Endothelial cell of umbilical vein (primary cell): Measurements from ENCODE around the gene SPRR1B. TPM values are rescaled to one million over a fixed set of nuclear protein-coding genes. Genes with fewer than 3 reads are reported as not detected.

Source experiments
- BruUV-seq: library from RNA; stranded (reverse); fragments of 400-500 nt; replicated peaks from 2 replicates; lab custom pipeline; 2021; lab: Mats Ljungman, UMichigan
- CTCF ChIA-PET: fragments of 300-600, 350-600 bp; sonication (Branson Sonifier 250); formaldehyde crosslinking; loops from one replicate; lab custom pipeline; 2021; ENCODE audit warnings: antibody characterized with exemption, inconsistent platforms; lab: Charles Lee
- POLR2A ChIA-PET: fragments of 300-600, 350-600 bp; sonication (Branson Sonifier 250); formaldehyde crosslinking; loops from one replicate; lab custom pipeline; 2021; ENCODE audit warnings: antibody characterized with exemption, inconsistent platforms; lab: Charles Lee
- DNase-seq: peaks from one replicate; pipeline ENCODE4 v3.0.0-alpha.2; 2011; ENCODE audit warnings: low read depth, low spot score
- FAIRE-seq: peaks from 2 replicates; lab custom pipeline; 2011; peaks lifted over from hg19 to GRCh38; lab: Jason Lieb, UNC
- H2AFZ ChIP-seq: 2 replicates; pipeline ENCODE4 v1.6.0; 2012; ENCODE audit warnings: low read depth, low read length, control low read depth, inconsistent platforms
- H3K27ac ChIP-seq: 2 replicates; pipeline ENCODE4 v1.5.1; 2011; ENCODE audit warnings: low read depth, mild to moderate bottlenecking, control low read depth, low read length, moderate library complexity; ENCODE audit not compliant: insufficient read depth
- H3K27me3 ChIP-seq, 2 experiments: 2 replicates each; pipeline versions ENCODE4 v1.6.0 to v1.6.1; 2011; ENCODE audit warnings: low read length in 2 of 2, mixed read lengths in 1 of 2; ENCODE audit not compliant: control insufficient read depth in 2 of 2, insufficient read depth in 2 of 2
- H3K36me3 ChIP-seq, 2 experiments: 2 replicates in 1 of 2; 3 replicates in 1 of 2; pipeline ENCODE4 v1.5.1; 2011; ENCODE audit warnings: low read length in 2 of 2, mild to moderate bottlenecking in 1 of 2, moderate library complexity in 1 of 2; ENCODE audit not compliant: control insufficient read depth in 2 of 2, insufficient read depth in 2 of 2; ENCODE audit errors: extremely low read depth in 1 of 2
- H3K4me1 ChIP-seq: 3 replicates; pipeline ENCODE4 v1.5.1; 2011; ENCODE audit warnings: mild to moderate bottlenecking, low read length; ENCODE audit not compliant: control insufficient read depth, insufficient read depth; ENCODE audit errors: extremely low read depth
- H3K4me2 ChIP-seq: 2 replicates; pipeline ENCODE4 v1.6.1; 2011; ENCODE audit warnings: low read length, control low read depth, mixed read lengths; ENCODE audit not compliant: insufficient read depth
- H3K4me3 ChIP-seq, 3 experiments: fragments of 200-600 bp in 1 of 3; sonication (generic), shearing (Covaris generic) in 1 of 3; replicated peaks in 1 of 3; 2 replicates each; pipeline ENCODE4 v1.5.1; 2011 to 2016; ENCODE audit warnings: control low read depth in 3 of 3, low read length in 3 of 3, mild to moderate bottlenecking in 2 of 3, inconsistent platforms in 1 of 3, low read depth in 1 of 3, moderate library complexity in 1 of 3; ENCODE audit not compliant: insufficient read depth in 1 of 3
- H3K79me2 ChIP-seq: 2 replicates; pipeline ENCODE4 v1.6.0; 2012; ENCODE audit warnings: low read length, inconsistent platforms; ENCODE audit not compliant: control insufficient read depth, insufficient read depth
- H3K9ac ChIP-seq: replicated peaks from 2 replicates; pipeline ENCODE3; 2011; ENCODE audit warnings: low read length, control low read depth; ENCODE audit not compliant: insufficient read depth; ENCODE audit errors: extremely low read depth
- H3K9me1 ChIP-seq: replicated peaks from 3 replicates; pipeline ENCODE4 v1.6.0; 2011; ENCODE audit warnings: mild to moderate bottlenecking, low read length; ENCODE audit not compliant: control insufficient read depth, insufficient read depth; ENCODE audit errors: extremely low read depth
- H3K9me3 ChIP-seq: replicated peaks from 2 replicates; pipeline ENCODE4 v1.5.1; 2012; ENCODE audit warnings: low read length, inconsistent platforms; ENCODE audit not compliant: control insufficient read depth, insufficient read depth
- H4K20me1 ChIP-seq: replicated peaks from 2 replicates; pipeline ENCODE3; 2011; ENCODE audit warnings: mild to moderate bottlenecking, low read length; ENCODE audit not compliant: control insufficient read depth, insufficient read depth; ENCODE audit errors: extremely low read depth
- EZH2 ChIP-seq: IDR thresholded peaks from 2 replicates; pipeline ENCODE4 v1.6.1; 2012; ENCODE audit warnings: borderline replicate concordance, low read depth, mild to moderate bottlenecking, moderate library complexity, low read length, inconsistent platforms; ENCODE audit not compliant: severe bottlenecking
- FOS ChIP-seq: IDR thresholded peaks from 2 replicates; pipeline ENCODE4 v1.6.1; 2011; ENCODE audit warnings: mild to moderate bottlenecking, low read length, moderate library complexity, borderline replicate concordance; ENCODE audit not compliant: insufficient read depth
- GATA2 ChIP-seq: IDR thresholded peaks from 2 replicates; pipeline ENCODE4 v1.7.0; 2011; ENCODE audit warnings: low read depth, mild to moderate bottlenecking, moderate library complexity, mixed read lengths, low read length; ENCODE audit not compliant: insufficient read length, insufficient read depth
- JUN ChIP-seq: IDR thresholded peaks from 2 replicates; pipeline ENCODE4 v1.6.1; 2011; ENCODE audit warnings: borderline replicate concordance, low read depth; ENCODE audit not compliant: insufficient read length, insufficient read depth
- MAX ChIP-seq: IDR thresholded peaks from 2 replicates; pipeline ENCODE4 v1.6.1; 2011; ENCODE audit not compliant: insufficient read depth, insufficient read length
- MYC ChIP-seq: IDR thresholded peaks from one replicate; pipeline ENCODE4 v1.6.1; 2011; ENCODE audit warnings: mild to moderate bottlenecking, low read depth, low read length
- POLR2A ChIP-seq: IDR thresholded peaks from 2 replicates; pipeline ENCODE4 v1.6.1; 2012; ENCODE audit warnings: low read depth, mild to moderate bottlenecking, control low read depth, low read length
- POLR2AphosphoS5 ChIP-seq: IDR thresholded peaks from 2 replicates; pipeline ENCODE4 v1.6.1; 2012; ENCODE audit warnings: low read depth, mild to moderate bottlenecking, control low read depth, low read length, moderate library complexity; ENCODE audit not compliant: insufficient read depth
- dilution Hi-C: fragments of 300-500 bp; cut with MboI; formaldehyde crosslinking; loops from one replicate; pipeline ENCODE4 v1.15.0; 2019; ENCODE audit warnings: low sequenced_read_pairs; ENCODE audit not compliant: extremely low pct_ligation_motif_present
- intact Hi-C: fragments of 100-400 bp; cut with micrococcal nuclease; formaldehyde crosslinking; loops from one replicate; pipeline ENCODE4 v1.10.0; 2022
- polyA plus RNA-seq, 4 experiments: library from polyadenylated mRNA; depleted of rRNA in 3 of 4; stranded (reverse) in 3 of 4; unstranded in 1 of 4; fragments of >200 nt; gene quantifications; 2 replicates each; pipeline versions ENCODE4 v1.2.1 to v1.2.3, GENCODE V29; 2011 to 2012; ENCODE audit warnings: missing spikeins in 1 of 4
- total RNA-seq: library from RNA; stranded (reverse); gene quantifications from 2 replicates; pipeline ENCODE4 v1.2.3, GENCODE V29; 2021
- TF ChIP-seq, protein P1 (sequence below), 2 donors: IDR thresholded peaks; 1 replicate in 1 of 2; 2 replicates in 1 of 2; pipeline ENCODE4 v1.5.1; 2011; ENCODE audit warnings: low read length in 2 of 2, mild to moderate bottlenecking in 2 of 2, moderate library complexity in 2 of 2, control low read depth in 1 of 2, inconsistent platforms in 1 of 2, low read depth in 1 of 2; ENCODE audit not compliant: insufficient read depth in 1 of 2; ENCODE audit errors: extremely low read depth in 1 of 2

SPRR1B gene
- total and polyA plus RNA-seq, 2 donors (not counting 3 experiments of a cell fraction or from before 2014, with no cell fraction given) = not detected

- H3K9me3 ChIP-seq = no peaks in the 10 kb centered on the region
- no TSS peak for BruUV-seq
- no peak overlapping the region for H2AFZ ChIP-seq
- DNase-seq (no peak), FAIRE-seq (no peak)
- no peaks in the 10 kb centered on the region for H3K36me3 ChIP-seq
- dilution Hi-C loops (no loop called here), intact Hi-C loops (no loop called here)
- no peak overlapping the region for H3K27ac ChIP-seq
- no peaks in the 10 kb centered on the region for H3K9me1 ChIP-seq
- no peaks in the 10 kb centered on the region for H3K27me3 ChIP-seq
- no peak for TF ChIP-seq MYC
- no peak for TF ChIP-seq POLR2A
- TF ChIP-seq, protein P1, sequence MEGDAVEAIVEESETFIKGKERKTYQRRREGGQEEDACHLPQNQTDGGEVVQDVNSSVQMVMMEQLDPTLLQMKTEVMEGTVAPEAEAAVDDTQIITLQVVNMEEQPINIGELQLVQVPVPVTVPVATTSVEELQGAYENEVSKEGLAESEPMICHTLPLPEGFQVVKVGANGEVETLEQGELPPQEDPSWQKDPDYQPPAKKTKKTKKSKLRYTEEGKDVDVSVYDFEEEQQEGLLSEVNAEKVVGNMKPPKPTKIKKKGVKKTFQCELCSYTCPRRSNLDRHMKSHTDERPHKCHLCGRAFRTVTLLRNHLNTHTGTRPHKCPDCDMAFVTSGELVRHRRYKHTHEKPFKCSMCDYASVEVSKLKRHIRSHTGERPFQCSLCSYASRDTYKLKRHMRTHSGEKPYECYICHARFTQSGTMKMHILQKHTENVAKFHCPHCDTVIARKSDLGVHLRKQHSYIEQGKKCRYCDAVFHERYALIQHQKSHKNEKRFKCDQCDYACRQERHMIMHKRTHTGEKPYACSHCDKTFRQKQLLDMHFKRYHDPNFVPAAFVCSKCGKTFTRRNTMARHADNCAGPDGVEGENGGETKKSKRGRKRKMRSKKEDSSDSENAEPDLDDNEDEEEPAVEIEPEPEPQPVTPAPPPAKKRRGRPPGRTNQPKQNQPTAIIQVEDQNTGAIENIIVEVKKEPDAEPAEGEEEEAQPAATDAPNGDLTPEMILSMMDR (IDR thresholded peaks at IDR 0.05; ENCODE audit: extremely low read depth in 1 of 2, insufficient read depth in 1 of 2, low read depth in 1 of 2, low read length in 2 of 2) = no peak
- TF ChIP-seq JUN = no peak
- TF ChIP-seq FOS = no peak
- TF ChIP-seq POLR2AphosphoS5 = no peak
- TF ChIP-seq MAX = no peak
- TF ChIP-seq GATA2 = no peak
- no peak for TF ChIP-seq EZH2
- H3K4me1 ChIP-seq = no peaks in the 10 kb centered on the region
- CTCF ChIA-PET = no interaction called here
- no peak overlapping the region for H3K9ac ChIP-seq
- no peak overlapping the region for H3K4me3 ChIP-seq
- POLR2A ChIA-PET = no interaction called here
- H4K20me1 ChIP-seq = no peaks in the 10 kb centered on the region
- no peak overlapping the region for H3K4me2 ChIP-seq
- H3K79me2 ChIP-seq = no peaks in the 10 kb centered on the region
Observed at GRCh38 chr1:152998476-152998875, 32.5 kb upstream of the SPRR1B start.
